Eye (tissue), 1 donor: Measurements from ENCODE around the gene CACNA1D.

Experiments
- DNase-seq: peaks from one replicate; pipeline ENCODE4 v3.0.0-alpha.2; 2015

Gene CACNA1D

DNA sequence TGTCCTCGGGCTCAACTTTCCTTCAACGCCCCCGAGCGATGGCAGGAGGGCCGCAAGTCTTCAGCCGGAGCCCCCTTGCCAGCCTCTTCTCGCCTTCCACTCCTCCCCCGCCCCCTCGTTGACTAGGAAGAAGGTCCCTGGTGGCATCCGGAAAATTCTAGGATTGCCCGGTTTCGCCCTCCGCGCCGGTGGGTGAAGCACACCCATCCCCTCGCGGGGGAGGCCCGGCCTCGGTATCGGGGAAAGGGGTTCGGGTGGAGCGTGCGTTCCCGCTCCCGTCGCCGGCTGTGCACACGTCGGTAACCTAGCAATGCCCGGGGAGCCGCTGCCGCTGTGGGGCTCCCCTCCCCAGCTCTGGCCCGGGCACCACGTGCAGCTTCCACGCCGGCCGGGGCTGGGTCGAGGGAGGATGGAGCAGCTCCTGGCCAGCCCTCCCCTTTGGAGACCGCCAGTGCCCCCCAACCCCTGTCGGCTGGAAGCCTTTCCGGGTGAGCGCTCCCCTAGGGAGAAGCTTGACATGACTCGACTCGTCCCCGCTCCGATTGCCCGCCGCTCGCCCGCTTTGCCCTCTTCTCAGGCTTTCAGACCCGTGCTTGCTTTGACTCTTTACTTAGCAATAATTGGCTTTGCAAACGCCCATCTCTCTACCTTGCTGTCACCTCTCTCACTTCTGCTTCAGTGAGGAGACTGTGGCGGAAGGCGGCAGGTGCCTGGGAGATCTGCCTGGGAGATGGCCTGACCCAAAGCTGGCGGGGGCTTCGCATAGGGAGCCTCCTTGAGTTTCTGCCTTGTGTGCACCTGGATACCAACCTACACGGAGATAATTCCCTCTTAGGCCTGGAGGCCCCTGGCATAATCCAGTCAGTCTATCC, 1.3 kb downstream of the CACNA1D start:
- DNase-seq: peak; percentile 73

DNA sequence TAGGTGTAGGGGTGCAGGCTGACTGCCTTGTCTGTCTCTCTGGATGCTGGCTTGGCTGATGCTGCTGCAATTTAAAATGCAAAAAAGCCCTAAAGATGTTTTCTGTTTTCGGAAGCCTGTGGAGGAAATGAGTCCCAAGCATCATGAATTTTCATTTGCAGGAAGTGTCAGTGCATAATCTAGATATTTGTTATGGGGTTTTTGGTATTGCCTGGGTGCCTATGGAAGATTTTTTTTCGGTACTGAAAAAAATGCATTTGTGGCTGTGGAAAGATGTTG, 1.9 kb downstream of the CACNA1D start:
- DNase-seq: peak; percentile 23

- no peak for DNase-seq
Observed at GRCh38 chr3:53496984-53497383, 2.6 kb downstream of the CACNA1D start.

DNA sequence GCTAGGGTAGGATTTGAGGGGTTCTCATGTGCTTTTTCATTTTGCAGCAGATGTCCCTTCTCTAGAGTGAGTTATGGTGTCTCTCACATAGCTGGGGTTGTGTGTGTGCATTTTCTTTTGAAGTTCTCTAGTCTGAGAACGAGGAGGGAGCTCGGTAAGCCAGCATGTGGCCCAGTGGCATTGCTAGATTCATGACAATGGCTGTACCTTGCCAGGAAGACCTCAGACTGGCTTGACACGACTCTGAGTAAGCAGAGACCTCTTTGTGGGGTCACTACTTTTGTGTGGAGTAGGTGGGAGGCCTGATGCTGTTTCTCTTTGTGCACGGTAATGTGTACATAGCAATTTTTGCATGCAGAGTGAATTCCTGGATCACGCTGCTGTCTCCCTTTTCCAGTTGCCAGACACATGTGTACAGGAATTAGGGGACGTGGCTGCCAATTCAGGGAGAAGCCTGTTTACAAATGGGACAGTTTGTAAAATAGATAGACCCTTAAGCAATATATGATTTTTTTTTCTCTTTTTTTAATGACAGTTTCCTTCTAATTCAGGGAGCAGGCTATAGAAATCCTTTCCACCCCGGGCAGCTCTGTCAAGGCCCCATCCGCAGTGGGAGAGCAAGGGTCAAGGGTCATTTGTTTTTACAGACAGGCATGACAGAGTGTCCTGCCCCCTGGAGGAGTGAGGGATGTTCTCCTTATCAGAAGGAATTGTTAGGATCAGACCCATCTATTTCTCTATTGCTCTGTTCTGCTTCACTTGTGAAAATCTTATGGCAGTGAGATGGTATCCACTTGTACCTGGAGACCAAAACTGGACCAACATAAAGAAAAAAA, 4.6 kb downstream of the CACNA1D start:
- DNase-seq: peak; percentile 21

- DNase-seq: no peak
Observed at GRCh38 chr3:53500165-53500777, 5.9 kb downstream of the CACNA1D start.

DNA sequence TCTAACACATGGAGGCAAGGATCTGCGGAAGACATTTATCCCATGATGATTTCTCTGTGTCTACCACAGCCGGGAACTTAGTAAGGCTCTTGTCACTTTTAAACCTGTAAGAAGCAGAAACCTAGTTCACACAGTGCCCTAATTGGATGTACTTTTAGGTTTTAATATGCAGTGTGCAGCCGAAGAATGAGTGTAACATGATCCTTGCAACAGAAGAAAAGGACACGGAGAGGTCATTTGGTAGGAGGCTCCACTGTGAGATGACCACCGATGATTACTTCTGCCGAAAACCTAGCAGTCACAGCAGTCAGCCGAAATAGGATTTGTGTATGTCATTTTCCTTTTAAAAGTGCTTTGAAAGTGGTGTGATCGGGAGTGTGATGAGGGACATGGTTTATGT, 6.8 kb downstream of the CACNA1D start:
- DNase-seq: peak; percentile 51

GRCh38 chr3:53502737-53503136, 8.3 kb downstream of the CACNA1D start:
- no peak for DNase-seq

DNA sequence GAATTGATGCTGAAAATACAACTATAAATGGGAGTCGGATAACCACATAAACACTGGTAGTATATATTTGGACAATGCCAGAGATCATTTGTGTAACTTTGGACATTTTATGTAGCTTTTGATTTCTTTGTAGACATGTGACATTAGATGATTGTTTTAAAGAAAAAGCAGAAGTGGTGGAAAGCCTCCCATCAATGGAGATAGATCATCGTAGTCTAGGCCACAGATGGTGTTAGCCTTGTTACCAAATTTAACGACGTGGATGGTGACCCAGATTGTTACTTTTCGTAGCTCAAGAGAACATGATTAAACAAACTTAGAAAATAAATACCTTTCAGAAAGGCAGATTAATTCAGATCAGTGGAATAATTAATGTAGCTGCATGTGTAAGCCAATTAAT, 8.8 kb downstream of the CACNA1D start:
- no peak for DNase-seq

GRCh38 chr3:53506110-53506762, 11.8 kb downstream of the CACNA1D start:
- DNase-seq: no peak

DNA sequence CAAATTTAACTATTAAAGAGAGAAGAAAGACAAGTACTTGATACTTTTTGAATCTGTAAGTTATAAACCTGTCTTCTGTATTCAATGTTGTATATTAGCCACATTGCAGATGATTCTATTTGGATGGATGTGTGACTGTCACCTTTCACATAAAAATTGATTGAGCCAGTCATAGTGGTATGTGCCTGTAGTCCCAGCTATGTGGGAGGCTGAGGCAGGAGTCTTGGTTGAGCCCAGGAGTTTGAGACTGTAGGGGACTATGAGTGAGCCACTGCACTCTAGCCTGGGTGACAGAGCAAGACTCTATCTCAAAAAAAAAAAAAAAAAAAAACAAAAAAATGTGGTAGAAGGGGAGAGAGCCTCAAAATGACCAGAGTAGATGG, 12.3 kb downstream of the CACNA1D start:
- no peak for DNase-seq

DNA sequence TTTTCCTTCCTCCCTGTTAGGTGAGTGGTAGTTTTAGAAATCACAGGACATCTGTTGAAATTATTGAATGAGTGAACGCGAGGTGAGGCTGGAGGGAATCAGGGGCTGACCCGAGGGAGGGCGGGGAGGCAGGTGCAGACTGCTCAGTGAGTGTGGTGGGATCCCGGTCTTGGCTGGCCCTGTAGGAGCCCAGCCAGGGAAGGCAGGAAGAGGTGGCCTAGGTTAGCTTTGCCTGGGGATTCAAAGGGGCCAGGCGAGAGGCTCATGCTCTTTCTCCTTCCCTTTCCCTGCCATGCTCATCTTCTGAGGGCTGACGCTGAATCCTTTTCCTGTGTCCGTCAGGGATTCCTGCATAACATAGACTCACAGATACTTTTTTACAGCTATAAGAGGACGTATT, 15.1 kb downstream of the CACNA1D start:
- no peak for DNase-seq

DNA sequence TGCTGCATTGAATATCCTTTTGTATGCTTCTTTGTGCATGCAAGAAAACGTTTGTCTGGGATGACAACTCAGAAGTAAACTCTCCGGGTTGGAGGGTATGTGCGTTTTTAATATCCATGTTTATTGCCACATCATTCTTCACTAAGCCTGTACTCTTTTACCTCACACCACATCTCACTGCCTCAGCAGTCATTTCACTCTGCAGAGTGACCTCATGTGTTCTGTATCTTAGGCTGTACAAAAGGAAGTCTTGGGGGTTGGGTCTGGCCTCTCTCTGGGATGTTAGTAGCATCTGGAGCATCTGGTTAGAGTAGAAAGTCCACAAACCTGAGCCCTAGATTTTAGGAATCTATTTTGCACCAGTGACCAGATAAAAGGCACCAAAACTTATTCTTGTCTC, 16.1 kb downstream of the CACNA1D start:
- no peak for DNase-seq

- DNase-seq: peak; percentile 13
Observed at GRCh38 chr3:53511246-53511645, 16.8 kb downstream of the CACNA1D start.

DNA sequence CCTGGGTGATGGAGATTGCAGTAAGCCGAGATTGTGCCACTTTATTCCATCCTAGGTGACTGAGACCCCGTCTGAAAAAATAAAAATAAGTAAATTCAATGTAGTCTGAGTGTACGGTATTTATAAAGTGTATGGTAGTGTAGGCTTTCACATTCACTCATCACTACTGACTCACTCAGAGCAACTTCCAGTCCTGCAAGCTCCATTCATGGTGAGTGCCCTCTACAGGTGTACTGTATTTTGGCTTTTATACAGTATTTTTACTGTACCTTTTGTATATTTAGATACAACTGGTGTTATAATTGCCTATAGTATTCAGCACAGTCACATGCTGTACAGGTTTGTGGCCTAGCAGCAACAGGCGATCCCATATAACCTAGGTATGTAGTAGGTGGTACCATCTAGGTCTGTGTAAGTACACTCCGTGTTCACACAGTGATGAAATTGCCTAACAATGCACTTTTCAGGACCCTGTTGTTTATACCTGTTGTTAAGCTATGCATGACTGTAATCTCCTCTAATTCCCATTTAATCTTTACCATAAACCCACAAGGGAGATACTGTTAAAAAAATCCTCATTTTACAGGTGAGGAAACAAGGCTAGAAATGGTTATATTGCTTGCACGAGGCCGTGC, 19.3 kb downstream of the CACNA1D start:
- DNase-seq: no peak

DNA sequence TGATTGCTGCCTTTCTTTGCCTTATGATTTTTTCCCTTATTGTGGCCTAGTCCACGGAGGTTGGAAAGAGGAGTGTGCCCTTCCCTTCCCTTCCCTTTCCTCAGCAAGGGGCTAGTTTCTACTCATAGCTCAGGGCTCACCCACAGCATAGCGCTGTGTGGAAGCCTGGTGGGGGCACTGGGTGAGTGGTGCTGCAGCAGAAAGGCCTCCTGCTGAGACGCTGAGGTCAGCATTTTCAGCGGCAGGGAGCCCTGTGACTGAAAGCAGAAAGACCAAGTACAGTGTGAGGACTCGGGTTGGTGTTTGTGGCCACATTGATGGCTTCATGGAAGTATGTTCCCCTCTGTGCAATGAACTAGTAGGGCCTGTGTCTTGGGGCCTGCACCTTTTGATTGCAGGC, 21.9 kb downstream of the CACNA1D start:
- DNase-seq: no peak

DNA sequence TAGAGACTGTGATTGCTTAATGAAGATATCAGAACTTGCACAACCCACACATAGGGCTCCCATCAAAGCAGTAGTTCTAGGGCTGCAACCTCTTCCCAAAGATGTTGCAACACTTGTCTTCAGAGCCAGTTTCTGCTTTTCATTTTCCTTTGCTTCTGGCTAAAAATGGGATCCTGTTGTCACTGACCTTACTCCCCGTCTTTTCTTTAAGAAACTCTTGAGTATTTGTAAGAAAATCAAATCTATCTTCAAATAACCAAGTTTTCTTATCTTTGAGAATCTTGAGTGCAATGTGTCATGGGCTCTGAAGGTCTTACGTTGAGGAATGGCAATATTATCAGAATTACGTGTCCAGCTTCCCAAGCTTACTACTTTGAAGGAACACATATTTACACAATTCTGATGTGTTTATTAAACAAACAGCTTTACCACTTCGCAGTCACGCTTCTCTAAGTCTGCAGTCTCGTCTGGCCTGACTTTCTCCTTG, 24.1 kb downstream of the CACNA1D start:
- DNase-seq: no peak

- no peak for DNase-seq
Observed at GRCh38 chr3:53519065-53519709, 24.8 kb downstream of the CACNA1D start.

- no peak for DNase-seq
Observed at GRCh38 chr3:53523346-53523745, 28.9 kb downstream of the CACNA1D start.

DNA sequence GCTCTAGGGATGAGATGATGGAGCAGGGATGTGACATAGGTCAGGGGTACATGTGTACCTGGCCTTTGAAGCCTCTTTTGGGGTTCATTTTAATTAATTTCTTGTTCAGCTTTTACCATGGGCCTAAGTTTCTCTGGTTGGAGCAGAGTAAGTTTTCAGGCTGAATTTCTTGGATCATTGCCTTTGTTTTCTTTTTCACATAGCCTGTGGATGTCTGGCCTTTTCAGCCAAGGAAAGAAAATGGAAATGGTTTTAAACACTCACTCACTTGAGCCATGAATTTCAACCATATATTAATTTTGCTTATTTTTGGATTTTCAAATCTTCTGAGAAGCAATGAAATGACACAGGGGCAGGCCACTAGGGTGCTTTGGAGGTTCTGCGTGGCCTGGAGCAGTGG, 30.2 kb downstream of the CACNA1D start:
- DNase-seq: no peak

- DNase-seq: no peak
Observed at GRCh38 chr3:53525765-53526703, 31.6 kb downstream of the CACNA1D start.

- DNase-seq: no peak
Observed at GRCh38 chr3:53526704-53527055, 32.3 kb downstream of the CACNA1D start.
